ENCODE measurements around the gene AK1. TPM values are rescaled to one million over a fixed set of nuclear protein-coding genes. Genes with fewer than 3 reads are reported as not detected.
A peak's percentile ranks its signal among the peaks of the same experiment; 100 is the strongest.

The AK1 gene
- total RNA-seq, 2 experiments from 2014 or later = 19.5 to 21.6 TPM

GRCh38 chr9:127920794-127921193 lies 43.3 kb upstream of the AK1 start:
- Histone ChIP-seq H3K36me3 (ENCODE audit: insufficient read depth, low read length) (peaks cover 8% of the 10 kb centered on the region; the same call in 1 of the 2 replicates), H3K27ac (ENCODE audit: low read depth, low read length, poor library complexity, severe bottlenecking) (no peak overlapping the region), H3K4me3 (ENCODE audit: low read depth, low read length, poor library complexity, severe bottlenecking) (no peak overlapping the region), H4K20me1 (ENCODE audit: insufficient read depth, low read length) (no peaks in the 10 kb centered on the region), H2AFZ (ENCODE audit: low read length) (no peak overlapping the region), H3K9me2 (ENCODE audit: insufficient read depth, low read length) (no peaks in the 10 kb centered on the region), H3K4me1 (ENCODE audit: insufficient read depth, low read length, poor library complexity, severe bottlenecking) (peaks cover 33% of the 10 kb centered on the region), H3K9me3 (ENCODE audit: low read length) (no peaks in the 10 kb centered on the region), H3K79me2 (ENCODE audit: insufficient read depth, low read depth, low read length) (peaks cover 9% of the 10 kb centered on the region; the same call in 1 of the 2 replicates), H3K4me2 (ENCODE audit: low read length) (no peak overlapping the region)
- no TSS peak for BruUV-seq (replicated peaks)
- no peak for DNase-seq (ENCODE audit: low spot score)
- POLR2A ChIA-PET = interaction anchor here (0.6 kb wide), 1 partner anchor 340 kb away, joined by 3 read pairs; no protein-coding TSS in a partner anchor
- CTCF ChIA-PET (ENCODE audit: unreplicated experiment) = interaction anchor here (0.5 to 1.4 kb wide), 3 partner anchors 10 to 39 kb away, joined by 3 to 5 read pairs (median 4); no protein-coding TSS in a partner anchor
- TF ChIP-seq EZH2phosphoT487 (IDR thresholded peaks at IDR 0.05; ENCODE audit: borderline replicate concordance, low read depth, low read length) (no peak), CTCF (conservative IDR thresholded peaks at IDR 0.05; ENCODE audit: low read length) (0 out of 2 replicates have a peak, but pooled peaks have one; percentile 11)
- intact Hi-C loops (cut with micrococcal nuclease; ENCODE audit: unreplicated experiment) = loop anchor here (2.0 to 10.0 kb wide), 2 partner anchors 186 to 416 kb away; partner anchors contain the start of gene TOR2A

- Histone ChIP-seq H3K36me3 (ENCODE audit: insufficient read depth, low read length) (peaks cover 20% of the 10 kb centered on the region), H3K4me3 (ENCODE audit: low read depth, low read length, poor library complexity, severe bottlenecking) (no peak overlapping the region), H3K4me2 (ENCODE audit: low read length) (peak overlapping the region; percentile 91), H3K27ac (ENCODE audit: low read depth, low read length, poor library complexity, severe bottlenecking) (peak overlapping the region; percentile 89), H3K9me3 (ENCODE audit: low read length) (no peaks in the 10 kb centered on the region), H3K4me1 (ENCODE audit: insufficient read depth, low read length, poor library complexity, severe bottlenecking) (peaks cover 46% of the 10 kb centered on the region), H3K9me2 (ENCODE audit: insufficient read depth, low read length) (no peaks in the 10 kb centered on the region), H3K79me2 (ENCODE audit: insufficient read depth, low read depth, low read length) (peaks cover 21% of the 10 kb centered on the region), H4K20me1 (ENCODE audit: insufficient read depth, low read length) (no peaks in the 10 kb centered on the region), H2AFZ (ENCODE audit: low read length) (no peak overlapping the region)
- TSS peak; percentile 30 for BruUV-seq (replicated peaks)
- ChIA-PET POLR2A (interaction anchor here (0.6 kb wide), 1 partner anchor 459 kb away, joined by 3 read pairs; no protein-coding TSS in a partner anchor), CTCF (ENCODE audit: unreplicated experiment) (no interaction called here)
- no peak for DNase-seq (ENCODE audit: low spot score)
- TF ChIP-seq CTCF (conservative IDR thresholded peaks at IDR 0.05; ENCODE audit: low read length) (no peak), EZH2phosphoT487 (IDR thresholded peaks at IDR 0.05; ENCODE audit: borderline replicate concordance, low read depth, low read length) (no peak)
- intact Hi-C loops (cut with micrococcal nuclease; ENCODE audit: unreplicated experiment) = loop anchor here (2.0 to 5.0 kb wide), 2 partner anchors 49 to 117 kb away; partner anchors contain the start of gene FPGS
These were observed 41.9 kb upstream of the AK1 start for GRCh38 chr9:127919253-127919815.

Data from OCI-LY7 (cell line).